ENCODE results near the gene CTTNBP2.

DNA sequence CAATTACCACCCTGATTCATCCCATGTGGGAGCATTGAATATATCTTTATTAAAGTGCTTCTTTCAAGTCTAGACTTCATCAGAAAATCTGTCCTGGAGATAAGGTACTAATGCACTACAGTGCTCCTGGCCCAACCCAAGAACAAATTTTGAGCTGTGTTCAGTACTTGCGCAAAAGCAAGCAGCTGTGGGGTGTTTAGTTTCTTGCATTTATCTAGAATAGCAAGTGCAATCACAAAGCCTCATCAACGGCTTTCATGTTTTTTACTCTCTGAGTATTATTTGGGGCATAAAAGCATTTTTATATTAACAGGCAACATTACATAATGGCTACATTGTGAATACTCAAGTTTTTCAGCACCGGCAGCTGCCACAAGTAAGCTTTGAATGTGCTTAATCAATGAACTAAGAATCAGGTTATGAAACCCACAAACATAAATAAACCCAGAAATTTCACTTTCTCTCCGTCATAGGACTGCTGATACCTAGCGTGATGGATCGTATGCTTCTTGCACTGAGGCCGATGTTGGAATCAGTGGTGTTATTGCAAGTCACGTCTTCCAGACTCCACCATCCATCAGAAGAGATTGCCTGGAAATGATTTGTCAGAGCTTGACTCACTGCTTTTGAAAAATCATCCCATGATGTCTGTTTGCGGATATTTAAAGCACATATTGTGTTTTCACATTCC is 113.1 kb downstream of the CTTNBP2 start:
- no peak for TF ChIP-seq CTCF (IDR thresholded peaks at IDR 0.05; ENCODE audit: insufficient read depth, low read length)
- TF ChIP-seq POLR2AphosphoS5 (IDR thresholded peaks at IDR 0.05; ENCODE audit: low read depth) = no peak
- no peak for TF ChIP-seq REST (IDR thresholded peaks at IDR 0.05; ENCODE audit: insufficient replicate concordance, low read depth)
